MV-4-11 (cell line): ENCODE results near the gene NME4.

Experiments used
- DNase-seq: peaks from one replicate; lab custom pipeline; 2025; lab: John Stamatoyannopoulos, UW

The NME4 gene

DNA sequence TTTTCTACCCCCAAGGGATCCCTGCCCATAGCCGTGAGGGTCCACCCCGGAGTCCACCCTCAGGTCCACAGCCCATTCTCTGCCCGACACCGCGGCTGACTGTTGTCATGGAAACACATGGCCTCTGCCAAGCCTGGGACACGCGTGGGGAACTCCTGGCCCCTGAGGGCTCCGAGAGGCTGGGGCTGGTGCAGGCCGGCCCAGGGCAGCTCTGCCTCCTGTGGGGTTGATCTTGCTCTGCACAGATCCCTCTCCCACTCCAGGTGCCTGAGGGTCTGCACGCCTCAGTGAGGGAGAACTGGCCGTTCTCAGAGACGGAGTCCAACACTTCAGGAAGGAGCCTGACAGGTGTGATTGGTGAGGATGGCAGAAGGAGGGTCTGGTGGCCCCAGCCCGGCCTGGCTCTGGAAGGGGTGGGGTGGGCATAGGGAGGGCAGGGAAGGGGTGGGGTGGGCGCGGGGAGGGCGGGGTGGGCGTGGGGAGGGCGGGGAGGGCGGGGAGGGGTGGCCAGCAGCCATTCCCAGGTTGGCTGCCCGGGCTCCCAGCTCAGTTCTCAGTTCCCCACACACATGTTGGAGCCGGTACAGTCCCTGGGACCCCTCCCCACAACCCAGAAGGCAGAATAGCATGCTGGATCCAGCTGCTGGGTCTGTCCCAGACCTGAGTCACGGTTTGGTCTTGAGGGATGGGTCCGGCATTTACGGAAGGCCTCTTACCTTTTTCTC, 33.1 kb upstream of the NME4 start:
- DNase-seq = no peak

DNA sequence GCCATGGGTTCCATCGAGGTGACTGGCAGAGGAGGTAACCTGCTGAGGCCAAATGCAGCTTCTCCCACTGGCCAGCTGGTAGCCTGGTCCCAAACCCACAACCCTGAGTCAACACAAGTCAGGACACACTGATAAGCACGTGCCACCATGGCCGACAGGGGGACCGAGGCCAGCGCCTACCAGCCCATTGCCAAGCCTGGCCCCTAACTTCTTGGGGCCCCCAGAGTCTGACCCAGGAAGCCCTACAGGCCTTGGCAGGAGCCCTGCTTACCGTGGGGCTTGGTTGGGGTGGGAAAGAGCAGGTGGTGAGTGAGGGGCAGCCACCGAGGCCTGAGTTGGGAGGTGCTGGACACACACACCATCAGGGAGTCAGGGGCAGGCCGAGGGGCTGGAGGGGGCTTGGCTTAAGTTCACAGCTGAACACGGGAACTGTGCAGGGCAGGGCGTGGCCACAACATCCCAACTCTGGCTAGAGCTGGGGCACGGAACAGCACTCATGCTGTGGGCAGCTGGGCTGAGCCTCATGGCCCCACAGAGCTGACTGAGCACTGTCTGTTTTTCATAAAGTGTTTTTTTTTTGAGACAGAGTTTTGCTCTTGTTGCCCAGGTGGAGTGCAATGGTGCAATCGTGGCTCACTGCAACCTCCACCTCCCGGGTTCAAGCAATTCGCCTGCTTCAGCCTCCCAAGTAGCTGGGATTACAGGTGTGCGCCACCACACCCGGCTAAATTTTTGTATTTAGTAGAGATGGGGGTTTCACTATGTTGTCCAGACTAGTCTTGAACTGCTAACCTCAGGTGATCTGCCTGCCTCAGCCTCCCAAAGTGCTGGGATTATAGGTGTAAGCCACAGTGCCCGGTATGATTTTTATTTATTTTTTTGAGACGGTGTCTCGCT, 32.2 kb upstream of the NME4 start:
- DNase-seq = no peak

DNA sequence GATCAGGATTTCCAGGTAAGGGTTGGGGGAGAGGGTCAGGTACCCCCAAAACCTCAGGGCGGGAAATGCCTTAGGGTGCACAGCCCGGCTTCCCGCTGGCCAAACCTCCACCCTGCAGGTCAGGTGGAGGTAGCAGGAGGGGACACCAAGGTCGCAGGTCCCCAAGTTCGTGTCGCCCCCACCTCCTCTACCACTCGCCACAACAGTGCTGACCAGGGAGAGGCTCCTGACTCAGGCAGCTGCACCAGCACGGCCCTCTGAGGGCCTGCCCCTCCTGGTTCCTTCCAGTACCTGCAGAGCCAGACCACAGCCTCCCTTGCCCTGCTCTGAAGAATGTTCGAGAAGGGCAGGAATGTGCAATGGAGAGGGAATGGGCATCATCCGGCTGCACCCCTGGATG, 30.5 kb upstream of the NME4 start:
- no peak for DNase-seq

DNA sequence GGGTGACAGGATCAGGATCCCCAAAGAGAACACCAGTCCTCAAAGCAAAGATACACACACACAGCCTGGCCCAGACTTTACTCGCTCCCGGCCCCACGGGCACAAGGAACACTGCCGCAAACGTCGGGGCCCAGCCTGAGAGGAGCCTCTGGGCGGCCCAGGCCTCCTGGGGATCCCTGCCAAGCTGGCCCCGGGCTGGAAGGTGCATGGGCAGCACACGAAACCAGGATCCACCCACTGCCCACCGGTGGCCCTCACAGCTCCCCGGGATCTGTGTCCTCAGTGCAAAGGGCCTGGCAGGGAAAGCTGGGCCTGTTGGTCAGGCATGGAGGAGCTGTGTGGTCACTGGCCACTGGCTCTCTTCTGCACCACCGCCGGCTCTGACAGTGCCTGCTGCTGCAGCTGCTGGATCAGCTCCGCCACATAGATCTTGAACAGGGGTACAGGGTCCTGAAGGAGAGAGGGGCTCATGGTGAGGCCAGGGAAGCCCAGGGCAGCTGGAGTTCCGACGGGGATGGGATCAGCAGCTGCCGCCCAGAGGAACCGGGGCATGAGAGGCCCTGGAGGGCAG, 29.6 kb upstream of the NME4 start:
- DNase-seq = no peak

DNA sequence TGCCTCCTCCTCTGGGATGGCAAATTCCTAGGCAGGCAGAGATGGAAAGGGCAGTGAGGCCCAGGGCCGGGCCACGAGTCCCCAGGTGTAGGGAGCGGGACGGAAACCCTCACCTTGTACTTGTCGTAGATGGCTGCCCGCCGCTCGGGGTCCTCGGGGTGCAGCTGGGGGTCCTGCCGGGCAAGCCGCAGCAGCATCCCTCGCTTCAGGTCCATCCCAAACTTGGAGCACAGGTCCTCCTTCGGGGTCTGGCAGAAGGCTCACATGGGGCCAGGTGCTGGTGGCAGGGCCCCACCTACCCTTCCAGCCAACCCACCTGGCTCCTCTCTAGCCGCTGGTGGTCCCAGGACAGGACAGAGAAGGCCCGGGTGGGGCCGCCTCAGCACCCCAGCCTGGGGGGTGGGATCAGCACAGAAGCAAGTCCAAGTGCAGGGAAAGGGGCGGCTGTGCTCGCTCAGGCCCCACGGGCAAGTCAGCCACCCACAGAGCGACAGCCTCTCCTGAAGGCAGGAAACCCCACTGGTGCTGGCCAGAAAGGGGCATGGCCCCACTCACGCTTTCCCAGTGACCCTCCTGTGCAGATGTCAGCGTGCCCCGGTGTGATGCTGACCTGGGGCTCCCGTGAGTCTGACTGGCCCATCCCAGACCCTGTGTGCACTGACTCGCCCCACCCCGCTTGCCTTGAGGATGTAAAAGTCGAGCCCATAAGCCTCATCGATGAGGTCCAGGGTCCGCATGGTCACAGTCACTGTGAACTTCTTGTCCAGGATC, 28.4 kb upstream of the NME4 start:
- no peak for DNase-seq

DNA sequence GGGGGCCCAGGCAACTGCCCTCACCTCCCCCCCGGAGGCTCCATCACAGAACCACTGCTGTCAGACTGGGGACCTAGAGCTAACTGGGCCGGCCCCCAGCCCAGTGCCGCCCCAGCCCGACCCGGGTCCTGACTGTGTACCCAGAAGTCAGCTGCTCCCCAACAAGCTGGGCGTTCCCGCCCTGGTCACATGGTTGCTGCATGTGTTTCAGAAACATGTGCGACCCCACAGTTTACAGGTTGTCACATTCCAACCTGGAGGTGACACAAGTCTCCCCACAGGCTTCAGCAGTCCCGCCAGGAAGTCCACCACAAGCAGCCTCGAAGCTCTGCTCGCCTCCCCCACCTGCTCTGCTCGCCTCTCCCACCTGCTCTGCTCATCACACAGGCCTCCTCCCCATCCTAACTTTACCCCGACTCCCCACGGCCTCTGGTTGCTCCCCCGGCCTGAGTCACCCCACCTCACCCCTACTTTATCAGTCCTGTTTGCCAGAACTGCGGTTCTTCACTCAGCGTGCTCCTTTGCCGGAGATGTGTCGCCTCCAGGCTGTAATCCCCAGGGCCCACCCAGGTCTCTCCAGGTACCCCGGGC, 27.6 kb upstream of the NME4 start:
- no peak for DNase-seq

DNA sequence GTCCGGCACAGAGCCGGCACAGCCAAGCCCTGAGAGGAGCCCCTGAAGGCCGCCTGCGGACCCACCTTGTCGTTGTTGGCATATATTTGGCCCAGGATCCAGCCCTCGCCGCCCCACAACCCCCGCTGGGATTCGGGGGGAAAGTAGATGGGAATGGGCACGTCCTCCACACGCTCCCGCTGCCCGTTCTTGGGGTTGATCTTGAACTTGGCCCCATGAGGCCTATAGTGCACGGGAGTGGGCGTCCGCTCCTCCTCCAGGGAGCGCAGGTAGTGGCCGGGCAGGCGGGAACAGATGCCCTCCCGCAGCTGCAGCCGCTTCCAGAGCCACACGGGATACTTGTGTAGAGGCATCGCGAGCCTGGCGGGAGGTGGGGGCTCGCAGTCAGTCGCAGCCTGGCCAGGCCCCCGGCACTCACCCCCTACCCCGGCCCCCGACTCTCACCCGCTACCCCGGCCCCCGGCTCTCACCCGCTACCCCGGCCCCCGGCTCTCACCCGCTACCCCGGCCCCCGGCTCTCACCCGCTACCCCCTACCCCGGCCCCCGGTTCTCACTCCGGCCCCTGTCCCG, 27.0 kb upstream of the NME4 start:
- no peak for DNase-seq

DNA sequence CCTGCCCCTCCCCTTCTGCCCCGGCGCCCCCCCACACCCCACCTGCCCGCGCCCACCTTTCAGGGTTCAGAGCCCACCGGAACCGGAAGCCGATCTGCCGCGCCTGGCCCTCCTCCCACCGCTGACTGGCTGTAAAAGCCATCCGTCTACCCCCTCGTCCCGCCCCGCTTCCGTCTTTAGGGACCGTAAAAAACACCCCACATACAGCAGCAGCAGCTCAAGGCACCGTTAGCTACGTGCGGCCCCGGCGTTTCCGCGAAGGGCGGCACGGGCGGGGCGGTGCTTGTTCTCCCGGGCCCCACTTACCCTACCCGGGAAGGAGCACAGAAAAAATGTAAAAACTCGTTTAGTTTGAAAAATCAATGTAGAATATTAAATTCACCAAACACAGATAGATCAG, 26.6 kb upstream of the NME4 start, which contains the start of gene MRPL28:
MRPL28 (minus strand) TSS at position 96 of the 400 bp plus-strand sequence. CDS start 320 bp downstream, outside the sequence.
- peak; percentile 90 for DNase-seq

DNA sequence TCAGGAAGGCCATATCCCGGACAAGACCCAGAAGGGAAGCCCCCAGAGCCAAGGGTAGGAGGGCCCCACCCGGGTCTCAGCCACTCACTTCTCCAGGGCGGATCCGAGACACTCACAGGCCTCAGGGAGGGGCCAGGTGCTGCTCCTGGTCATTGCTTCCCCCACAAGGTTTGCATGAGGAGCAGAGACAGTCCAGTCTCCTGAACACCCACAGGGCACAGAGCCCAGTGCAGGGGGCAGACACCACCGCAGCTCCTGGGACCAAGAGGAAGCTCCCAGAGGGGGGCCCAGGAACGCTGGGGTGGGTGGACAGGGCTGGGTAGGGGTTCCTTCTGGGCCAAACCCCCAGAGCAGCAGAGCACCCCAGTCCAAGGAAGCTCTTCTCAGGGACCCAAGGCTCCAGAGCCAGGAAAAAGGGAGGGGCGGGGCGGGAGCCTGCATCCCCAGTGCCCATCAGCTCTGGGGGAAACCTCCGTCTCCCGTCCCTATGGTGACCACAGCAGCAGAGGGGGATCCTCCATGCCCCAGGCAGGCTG, 26.0 kb upstream of the NME4 start:
- DNase-seq = no peak

DNA sequence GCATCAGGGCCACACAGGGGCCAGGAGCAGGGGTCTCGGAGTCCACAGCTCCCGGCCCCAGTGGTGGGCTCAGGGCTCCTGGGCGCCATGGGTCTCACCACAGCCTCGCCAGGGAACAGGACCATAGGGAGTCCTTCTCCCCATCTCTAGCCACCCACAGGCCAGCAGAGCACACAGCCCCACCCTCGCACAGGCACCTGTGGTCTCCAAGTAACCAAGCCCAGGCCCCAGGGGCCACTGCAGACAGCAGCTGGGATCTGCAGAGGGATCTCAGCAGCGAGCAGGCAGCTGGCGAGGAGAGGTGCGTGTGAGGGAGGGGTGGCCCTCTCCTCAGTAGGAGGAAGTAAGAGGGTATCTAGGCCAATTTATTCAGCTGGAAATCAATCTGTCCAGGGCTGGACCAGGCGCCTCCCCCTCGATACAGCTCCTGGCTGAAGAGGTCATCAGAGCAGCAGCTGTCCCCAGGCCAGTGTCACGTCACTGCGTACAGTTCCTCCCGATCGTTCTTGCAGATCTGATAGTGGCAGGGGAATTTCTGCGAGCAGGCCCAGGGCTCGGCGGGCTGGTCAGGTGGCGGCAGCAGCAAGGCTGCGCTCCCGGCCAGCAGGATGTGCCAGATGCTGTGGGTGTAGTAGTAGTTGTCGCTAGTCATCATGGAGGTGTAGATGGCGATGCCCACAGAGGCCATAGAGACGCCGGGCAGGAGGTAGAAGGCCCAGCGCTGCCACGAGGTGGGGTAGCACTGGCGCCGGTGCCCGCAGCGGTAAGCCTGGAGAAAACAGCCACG, 25.3 kb upstream of the NME4 start:
- no peak for DNase-seq

DNA sequence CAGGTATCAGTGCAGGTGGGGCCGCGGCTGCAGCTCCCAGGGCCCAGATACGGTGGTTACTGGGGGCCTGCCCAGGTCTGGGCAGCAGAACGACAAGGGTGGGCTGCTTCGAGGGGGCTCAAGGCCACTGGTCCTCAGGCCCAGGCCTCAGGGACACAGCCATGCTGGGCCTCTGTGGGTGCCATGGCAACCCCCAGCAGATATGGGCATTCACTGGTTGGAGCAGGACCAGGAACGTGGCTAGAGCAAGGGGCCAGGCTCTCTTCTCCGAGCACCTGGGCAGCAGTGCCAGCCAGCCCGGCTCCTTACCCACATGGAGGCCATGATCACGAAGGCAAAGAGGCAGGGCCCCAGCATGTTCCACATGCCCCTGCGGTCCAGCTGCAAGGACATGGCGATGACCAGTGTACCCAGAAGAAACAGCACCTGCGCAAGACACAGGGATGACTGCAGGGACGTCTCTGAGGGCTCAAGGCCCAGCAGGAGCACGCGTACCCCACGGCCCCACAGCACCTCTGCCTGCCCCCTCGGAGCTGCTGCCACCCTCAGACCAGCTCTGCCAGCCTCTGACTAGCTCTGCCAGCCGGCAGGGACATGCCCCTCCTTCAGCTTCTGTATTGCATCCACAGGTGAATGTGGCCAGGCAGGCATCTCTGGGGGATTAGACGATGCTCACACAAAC, 24.6 kb upstream of the NME4 start:
- no peak for DNase-seq

DNA sequence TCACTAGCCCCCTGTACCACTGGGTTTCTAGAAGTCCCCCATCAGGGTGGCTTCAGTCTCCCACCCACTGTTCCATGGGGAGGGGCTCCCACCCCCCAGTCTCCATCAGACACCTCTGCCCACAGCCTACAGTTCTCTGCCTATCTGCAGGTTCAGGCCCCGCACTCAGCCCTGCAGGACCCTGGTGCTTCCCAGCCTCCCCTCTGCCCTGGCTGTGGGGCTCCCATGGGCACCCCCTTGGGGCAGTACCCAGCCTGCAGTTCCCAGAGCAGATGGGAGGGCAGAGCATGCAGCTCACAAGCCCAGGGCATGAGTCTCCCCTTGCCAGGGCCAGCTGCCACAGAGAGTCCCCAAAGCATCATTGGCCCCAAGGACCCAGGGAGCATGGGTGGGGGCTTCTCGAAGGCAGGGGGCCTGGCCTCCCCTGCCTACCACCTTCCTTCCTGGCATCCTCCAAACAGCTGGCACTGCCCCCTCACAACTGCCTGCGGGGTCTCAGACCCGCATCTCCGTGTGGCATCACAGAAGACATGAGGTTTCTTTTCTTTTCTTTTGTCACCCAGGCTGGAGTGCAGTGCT, 23.9 kb upstream of the NME4 start:
- DNase-seq = no peak

DNA sequence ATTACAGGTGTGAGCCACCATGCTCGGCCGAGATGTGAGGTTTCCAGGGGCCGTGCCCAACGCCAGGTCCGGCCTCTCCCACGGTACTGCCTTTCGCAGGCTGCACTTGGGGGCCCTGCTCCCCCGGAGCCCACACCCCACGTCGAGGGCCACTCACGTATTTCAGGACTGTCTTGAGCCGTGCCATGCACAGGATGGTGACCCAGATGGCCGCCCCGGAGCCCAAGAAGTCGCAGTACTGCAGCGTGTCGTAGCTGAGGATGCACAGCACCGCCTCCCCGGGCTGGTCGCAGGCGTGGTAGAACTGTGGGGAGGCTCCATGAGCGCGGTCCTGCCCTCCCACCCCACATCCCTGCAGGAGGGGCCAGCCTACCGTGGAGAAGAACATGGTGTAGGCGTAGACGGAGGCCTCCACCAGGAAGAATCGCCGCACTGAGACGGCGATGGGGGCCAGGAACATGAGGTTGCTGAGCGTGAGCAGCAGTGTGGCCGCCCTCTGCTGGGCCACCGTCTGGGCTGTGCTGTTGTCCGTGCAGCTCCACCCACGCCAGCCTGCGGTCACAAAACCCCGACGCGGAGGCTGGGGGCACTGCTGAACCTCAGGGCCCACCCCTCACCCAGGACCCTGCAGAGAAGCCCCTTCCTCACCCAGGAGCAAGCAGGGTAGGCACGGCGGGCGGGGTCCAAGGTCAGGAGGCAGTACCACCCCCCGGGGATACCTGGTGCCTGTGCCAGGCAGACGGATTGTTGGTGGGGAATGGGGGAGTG, 23.0 kb upstream of the NME4 start:
- no peak for DNase-seq

DNA sequence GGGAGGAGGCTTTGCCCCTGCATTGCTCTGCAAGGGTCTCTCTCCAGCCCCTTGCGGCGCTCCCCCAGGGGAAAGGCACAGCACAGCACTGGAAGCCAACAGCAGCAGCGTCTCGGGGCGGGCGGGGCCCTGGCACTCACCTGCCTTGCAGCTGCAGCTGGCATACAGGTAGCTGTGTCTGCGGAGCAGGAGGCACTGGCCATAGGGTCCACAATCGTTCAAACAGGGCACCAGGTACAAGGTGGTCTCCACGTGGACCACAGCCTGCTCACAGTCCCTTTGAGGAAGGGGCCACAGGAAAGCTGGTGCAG, 22.4 kb upstream of the NME4 start:
- no peak for DNase-seq

DNA sequence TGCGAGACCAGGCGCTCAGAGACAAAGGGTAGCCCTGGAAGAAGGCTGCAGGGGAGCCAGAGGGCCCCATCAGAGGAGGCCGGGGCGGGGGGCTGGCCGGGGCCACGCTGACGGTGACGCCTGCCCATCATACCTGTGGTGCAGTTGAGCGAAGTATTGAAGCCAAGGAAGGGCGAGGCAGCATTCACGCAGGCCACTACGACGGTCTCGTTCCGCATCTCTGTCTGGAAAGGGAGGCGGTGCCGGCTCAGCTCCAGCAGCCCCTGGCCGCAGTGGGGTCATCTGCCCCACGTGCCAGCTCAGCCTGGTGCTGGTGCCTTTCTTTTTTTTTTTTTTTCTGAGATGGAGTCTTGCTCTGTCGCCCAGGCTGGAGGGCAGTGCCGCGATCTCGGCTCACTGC, 21.8 kb upstream of the NME4 start:
- DNase-seq = no peak

DNA sequence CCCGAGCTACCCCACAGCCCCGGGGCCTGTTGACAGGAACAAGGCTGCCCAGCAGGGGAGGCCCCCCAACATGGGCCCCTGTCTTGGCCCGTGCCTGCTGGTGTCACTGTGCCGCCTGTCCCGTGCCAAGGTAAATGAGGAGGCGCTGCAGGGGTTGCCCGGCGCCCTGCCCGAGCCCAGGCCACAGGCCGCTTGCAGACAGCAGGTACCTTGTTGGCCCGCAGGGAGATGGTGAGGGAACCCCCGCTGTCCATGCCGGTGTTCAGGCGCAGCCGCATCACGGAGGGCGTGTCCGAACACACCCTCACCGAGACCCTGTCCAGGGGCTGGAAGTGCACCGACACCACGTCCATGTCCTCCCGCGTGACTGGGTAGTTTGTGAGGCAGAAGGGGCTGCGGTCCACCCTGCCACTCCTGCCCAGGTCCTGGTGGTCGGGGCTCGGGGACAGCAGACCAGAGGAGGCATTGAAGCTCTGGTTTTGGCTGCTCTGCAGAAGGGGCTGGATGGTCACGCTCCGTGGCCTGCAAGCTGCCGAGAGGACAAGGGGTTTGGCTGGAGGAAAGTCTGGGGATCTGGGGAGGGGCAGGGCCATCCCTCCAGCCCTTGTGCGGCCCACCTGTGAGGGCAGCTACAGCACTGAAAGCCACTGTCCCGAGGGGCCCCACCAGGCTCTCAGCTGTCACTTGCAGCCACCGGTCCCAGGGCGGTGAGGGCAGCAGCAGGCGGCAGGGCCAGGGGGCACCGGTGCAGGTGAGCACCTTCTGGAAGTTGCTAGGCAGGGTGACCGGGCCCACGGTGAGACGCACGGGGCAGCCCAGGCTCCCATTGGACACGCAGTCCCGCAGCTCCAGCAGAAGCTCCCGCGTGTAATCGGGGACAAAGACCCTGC, 20.8 kb upstream of the NME4 start:
- DNase-seq = no peak

DNA sequence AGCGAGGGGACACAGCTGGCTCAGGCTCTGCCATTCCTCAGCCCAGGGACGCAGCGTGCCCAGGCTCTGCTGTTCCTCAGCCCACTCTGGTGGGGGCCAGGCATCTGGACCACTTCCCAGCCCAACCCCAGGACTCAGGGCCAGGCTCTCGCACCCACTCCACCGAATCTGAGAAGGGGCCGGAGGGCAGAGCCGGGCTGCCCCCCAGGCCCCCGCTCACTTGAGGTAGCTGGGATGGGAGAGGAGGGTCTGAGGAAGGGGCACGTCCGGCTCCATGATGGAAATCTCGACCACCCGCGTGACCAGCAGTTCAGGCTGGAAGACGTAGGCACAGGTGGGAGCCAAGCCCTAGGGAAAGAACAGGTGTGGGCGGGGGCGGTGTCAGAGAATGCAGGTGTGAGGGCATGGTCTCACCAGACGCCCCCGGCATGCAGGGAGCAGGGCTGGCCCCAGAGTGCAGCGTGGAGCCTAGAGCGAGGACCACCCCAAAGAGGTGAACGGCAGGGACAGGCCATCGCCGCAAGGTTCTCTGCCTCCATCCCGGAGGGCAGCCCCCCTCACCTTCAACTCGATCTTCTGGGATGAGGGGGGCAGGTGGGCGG, 20.1 kb upstream of the NME4 start:
- no peak for DNase-seq
